Thoracic aorta (tissue), 2 donors: ENCODE measurements around the gene KIT. TPM values are rescaled to one million over a fixed set of nuclear protein-coding genes. Genes with fewer than 3 reads are reported as not detected.

Source experiments
- ATAC-seq: fragments of 150-250 bp; one replicate; pipeline ENCODE4 v1.8.0; 2017; ENCODE audit warnings: low read depth; ENCODE audit not compliant: insufficient number of reproducible peaks, low FRiP score
- DNase-seq: peaks from one replicate; pipeline ENCODE4 v3.0.0-alpha.2; 2020; ENCODE audit warnings: low spot score
- H3K27ac ChIP-seq, 2 donors: fragments of 200-600 bp; sonication (generic); 1 replicate in 1 of 2; 2 replicates in 1 of 2; pipeline ENCODE4 v1.5.1; 2016; ENCODE audit warnings: mild to moderate bottlenecking in 2 of 2, moderate library complexity in 2 of 2
- H3K27me3 ChIP-seq: fragments of 200-600 bp; sonication (generic); replicated peaks from 2 replicates; pipeline ENCODE4 v1.6.0; 2016; ENCODE audit warnings: mild to moderate bottlenecking; ENCODE audit not compliant: insufficient read depth
- H3K36me3 ChIP-seq: fragments of 200-600 bp; sonication (generic); one replicate; pipeline ENCODE4 v1.5.1; 2016
- H3K4me1 ChIP-seq, 2 donors: fragments of 200-600 bp; sonication (generic); 1 replicate in 1 of 2; 2 replicates in 1 of 2; pipeline versions ENCODE4 v1.5.1 to v1.6.0; 2016; ENCODE audit warnings: low read depth in 2 of 2, mild to moderate bottlenecking in 1 of 2; ENCODE audit not compliant: control insufficient read depth in 1 of 2
- H3K4me3 ChIP-seq: fragments of 200-600 bp; sonication (generic); 2 replicates; pipeline ENCODE4 v1.5.1; 2016; ENCODE audit warnings: mild to moderate bottlenecking
- H3K9me3 ChIP-seq: fragments of 200-600 bp; sonication (generic); 2 replicates; pipeline ENCODE4 v1.5.1; 2016
- total RNA-seq, 2 donors: library from RNA; depleted of rRNA; stranded (reverse); fragments of >200 nt; gene quantifications; one replicate each; pipeline versions ENCODE4 v1.1.0 to v1.2.3, GENCODE V29; 2016
- TF ChIP-seq, protein P1 (sequence below): fragments of 200-600 bp; sonication (generic); IDR thresholded peaks from one replicate; pipeline ENCODE4 v1.5.1; 2019; ENCODE audit warnings: antibody characterized with exemption

Gene KIT
- total RNA-seq, 2 donors from 2014 or later = 17.6 to 33.8 TPM

DNA sequence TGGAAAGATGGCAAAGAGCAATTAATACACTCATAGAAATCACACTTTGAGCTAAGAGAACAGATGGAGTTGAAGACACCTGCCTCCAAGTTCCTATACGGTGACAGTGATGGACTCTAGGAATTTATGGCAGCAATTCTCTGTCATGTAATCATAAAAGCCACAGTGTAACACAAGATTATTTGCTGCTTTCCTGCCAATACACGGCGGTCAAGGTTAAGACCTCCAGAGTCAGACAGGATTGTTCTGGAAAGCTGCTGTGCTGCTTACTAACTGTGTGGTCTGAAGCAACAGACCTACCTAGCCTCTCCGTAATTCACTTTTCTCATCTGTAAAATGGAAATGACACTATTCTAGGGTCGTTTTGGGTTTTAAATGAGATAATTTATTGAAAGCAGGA, 14.6 kb upstream of the KIT start:
- TF ChIP-seq, protein P1, sequence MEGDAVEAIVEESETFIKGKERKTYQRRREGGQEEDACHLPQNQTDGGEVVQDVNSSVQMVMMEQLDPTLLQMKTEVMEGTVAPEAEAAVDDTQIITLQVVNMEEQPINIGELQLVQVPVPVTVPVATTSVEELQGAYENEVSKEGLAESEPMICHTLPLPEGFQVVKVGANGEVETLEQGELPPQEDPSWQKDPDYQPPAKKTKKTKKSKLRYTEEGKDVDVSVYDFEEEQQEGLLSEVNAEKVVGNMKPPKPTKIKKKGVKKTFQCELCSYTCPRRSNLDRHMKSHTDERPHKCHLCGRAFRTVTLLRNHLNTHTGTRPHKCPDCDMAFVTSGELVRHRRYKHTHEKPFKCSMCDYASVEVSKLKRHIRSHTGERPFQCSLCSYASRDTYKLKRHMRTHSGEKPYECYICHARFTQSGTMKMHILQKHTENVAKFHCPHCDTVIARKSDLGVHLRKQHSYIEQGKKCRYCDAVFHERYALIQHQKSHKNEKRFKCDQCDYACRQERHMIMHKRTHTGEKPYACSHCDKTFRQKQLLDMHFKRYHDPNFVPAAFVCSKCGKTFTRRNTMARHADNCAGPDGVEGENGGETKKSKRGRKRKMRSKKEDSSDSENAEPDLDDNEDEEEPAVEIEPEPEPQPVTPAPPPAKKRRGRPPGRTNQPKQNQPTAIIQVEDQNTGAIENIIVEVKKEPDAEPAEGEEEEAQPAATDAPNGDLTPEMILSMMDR = no peak
- DNase-seq = no peak
- H3K4me1 ChIP-seq = no peaks in the 10 kb centered on the region
- H3K4me3 ChIP-seq = no peak overlapping the region
- H3K9me3 ChIP-seq = no peaks in the 10 kb centered on the region
- H3K27ac ChIP-seq = no peak overlapping the region
- H3K36me3 ChIP-seq = no peaks in the 10 kb centered on the region
- no peak for ATAC-seq
- no peaks in the 10 kb centered on the region for H3K27me3 ChIP-seq

DNA sequence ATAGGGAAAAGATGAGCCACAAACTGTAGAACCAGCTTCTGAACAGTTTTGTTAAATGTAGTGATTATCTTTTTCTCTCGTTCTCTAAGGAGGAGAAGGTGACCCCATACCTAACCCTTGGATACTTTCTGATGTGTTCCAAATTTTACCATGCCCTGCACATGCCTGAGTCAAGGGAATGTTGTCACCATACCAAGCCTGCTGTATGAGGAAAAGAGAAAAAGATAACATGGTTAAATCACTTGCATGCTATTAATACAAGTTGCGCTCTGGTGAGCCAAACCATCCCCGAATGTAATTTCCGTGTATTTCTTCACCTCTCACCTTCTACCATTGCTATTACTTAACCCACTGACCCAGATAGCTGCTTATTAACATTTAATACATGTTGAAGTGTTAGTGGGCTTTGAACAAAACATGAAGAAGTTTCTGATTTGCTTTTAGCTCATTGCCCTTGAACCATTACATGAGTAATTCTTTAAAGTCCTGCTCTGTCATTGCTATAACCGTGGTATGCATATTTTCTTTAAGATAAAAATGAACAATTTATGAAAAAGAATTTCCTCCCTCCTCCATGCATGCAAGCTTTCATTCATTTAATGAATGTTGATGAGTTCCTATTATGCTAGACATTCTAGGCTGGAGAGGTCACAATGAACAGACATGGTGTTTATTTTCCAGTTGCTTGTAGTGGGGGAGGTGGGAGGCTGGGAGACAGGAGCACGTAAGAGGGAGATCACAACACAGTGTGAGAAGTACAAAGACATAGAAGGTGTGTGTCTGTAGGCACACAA, 13.6 kb upstream of the KIT start:
- DNase-seq = no peak
- Histone ChIP-seq H3K4me1 (no peaks in the 10 kb centered on the region), H3K36me3 (no peaks in the 10 kb centered on the region), H3K9me3 (no peaks in the 10 kb centered on the region), H3K27me3 (no peaks in the 10 kb centered on the region), H3K27ac (no peak overlapping the region), H3K4me3 (no peak overlapping the region)
- ATAC-seq = no peak
- TF ChIP-seq, protein P1 = no peak

DNA sequence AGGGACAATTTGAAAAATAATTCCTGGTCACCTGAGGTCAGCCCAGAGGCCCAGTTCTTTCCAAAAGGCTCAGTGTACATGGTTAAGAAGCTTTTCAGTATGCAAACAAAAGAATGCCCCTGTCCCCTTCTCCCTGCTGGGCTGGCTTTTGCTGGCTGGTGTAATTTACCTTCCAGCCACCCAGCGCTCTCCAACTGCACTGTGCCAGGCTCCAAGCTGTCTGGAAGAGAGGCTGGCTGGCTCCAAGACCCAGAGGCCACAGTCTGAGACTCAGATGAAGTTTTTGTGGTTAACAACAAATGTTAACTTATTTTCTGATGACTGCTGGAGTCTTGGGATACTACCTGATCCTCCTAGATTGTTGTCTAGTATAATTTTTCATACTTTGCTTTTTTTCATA, 11.9 kb upstream of the KIT start:
- Histone ChIP-seq H3K27me3 (no peaks in the 10 kb centered on the region), H3K36me3 (no peaks in the 10 kb centered on the region), H3K27ac (no peak overlapping the region), H3K4me3 (no peak overlapping the region), H3K4me1 (no peaks in the 10 kb centered on the region), H3K9me3 (no peaks in the 10 kb centered on the region)
- TF ChIP-seq, protein P1 = no peak
- ATAC-seq (no peak), DNase-seq (no peak)

DNA sequence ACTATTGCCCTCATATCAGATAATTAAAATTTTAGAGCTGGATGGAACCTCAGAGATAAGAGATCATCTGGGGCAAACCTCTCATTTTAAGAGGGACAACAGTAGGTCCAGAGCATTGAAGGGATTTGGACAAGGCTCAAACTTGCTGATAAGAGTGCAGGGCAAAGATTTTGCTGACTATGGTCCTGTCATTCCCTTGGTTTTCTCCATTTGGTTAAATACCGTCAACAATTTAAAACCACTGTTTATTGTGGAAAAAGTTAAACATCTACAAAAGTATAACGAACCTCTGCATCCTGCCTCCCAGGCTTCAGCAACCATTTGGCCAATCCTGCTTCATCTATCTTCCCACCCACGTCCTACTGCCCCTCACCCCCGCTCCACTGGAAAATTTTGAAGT, 10.7 kb upstream of the KIT start:
- ATAC-seq = no peak

DNA sequence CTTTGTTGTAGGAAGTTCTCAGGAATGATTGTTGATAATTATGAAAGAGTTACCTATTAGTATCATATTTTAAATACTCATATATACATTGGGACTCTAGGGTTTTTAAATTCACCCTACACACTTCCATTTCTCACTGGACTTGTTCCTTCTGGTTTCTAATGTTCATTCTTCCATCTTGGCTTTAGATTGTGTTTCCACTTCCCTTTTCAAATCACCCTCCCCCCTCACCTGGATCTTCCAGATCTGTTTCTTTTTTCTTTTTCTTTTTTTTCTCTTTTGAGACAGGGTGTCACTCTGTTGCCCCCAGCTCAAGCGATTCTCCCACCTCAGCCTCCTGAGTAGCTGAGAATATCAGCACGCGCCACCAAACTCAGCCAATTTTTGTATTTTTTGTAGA, 6.7 kb upstream of the KIT start:
- Histone ChIP-seq H3K27ac (no peak overlapping the region), H3K27me3 (no peaks in the 10 kb centered on the region), H3K4me1 (no peaks in the 10 kb centered on the region), H3K9me3 (no peaks in the 10 kb centered on the region), H3K4me3 (no peak overlapping the region), H3K36me3 (no peaks in the 10 kb centered on the region)
- ATAC-seq (no peak), DNase-seq (no peak)
- TF ChIP-seq, protein P1 = no peak

More for the DNA sequence above, 10.7 kb upstream of the KIT start:
- no peaks in the 10 kb centered on the region for H3K27me3 ChIP-seq
- no peaks in the 10 kb centered on the region for H3K9me3 ChIP-seq
- H3K4me1 ChIP-seq = no peaks in the 10 kb centered on the region
- H3K27ac ChIP-seq = no peak overlapping the region
- no peak for DNase-seq
- TF ChIP-seq, protein P1 = no peak
- H3K36me3 ChIP-seq = no peaks in the 10 kb centered on the region
- no peak overlapping the region for H3K4me3 ChIP-seq
